Upper lobe of left lung (tissue), 6 donors: ENCODE measurements around the gene NXNL2. TPM values are rescaled to one million over a fixed set of nuclear protein-coding genes. Genes with fewer than 3 reads are reported as not detected.

ENCODE experiments used
- ATAC-seq, 2 donors: fragments of 200-7000 bp; cut with Tn5 transposase; one replicate each; pipeline ENCODE4 v1.9.1; 2022; ENCODE audit warnings: mild to moderate bottlenecking in 2 of 2, moderate library complexity in 2 of 2; ENCODE audit not compliant: low FRiP score in 2 of 2
- DNase-seq, 2 donors: peaks; one replicate each; pipeline ENCODE4 v3.0.0-alpha.2; 2019 to 2020
- H3K27ac ChIP-seq, 4 donors: fragments of 200-600 bp; sonication (generic); one replicate each; pipeline ENCODE4 v1.5.1; 2016 to 2019
- H3K27me3 ChIP-seq, 4 donors: fragments of 200-600 bp; sonication (generic); one replicate each; pipeline ENCODE4 v1.5.1; 2017 to 2019
- H3K36me3 ChIP-seq, 4 donors: fragments of 200-600 bp; sonication (generic); one replicate each; pipeline ENCODE4 v1.5.1; 2016 to 2019
- H3K4me1 ChIP-seq, 4 donors: fragments of 200-600 bp; sonication (generic); one replicate each; pipeline ENCODE4 v1.5.1; 2018 to 2019
- H3K4me3 ChIP-seq, 4 donors: fragments of 200-600 bp; sonication (generic); one replicate each; pipeline ENCODE4 v1.5.1; 2017 to 2019; ENCODE audit warnings: mild to moderate bottlenecking in 2 of 4, moderate library complexity in 1 of 4
- H3K9me3 ChIP-seq, 4 donors: fragments of 200-600 bp; sonication (generic); one replicate each; pipeline ENCODE4 v1.5.1; 2018 to 2019
- CTCF ChIP-seq, 6 experiments: fragments of 450-650 bp in 4 of 6; fragments of 200-600 bp in 2 of 6; sonication (generic) in 2 of 6; IDR thresholded peaks; one replicate each; pipeline ENCODE4 v1.5.1; 2016 to 2019; ENCODE audit warnings: antibody characterized with exemption in 6 of 6
- EP300 ChIP-seq, 4 donors: sonication (generic); formaldehyde crosslinking; IDR thresholded peaks; one replicate each; pipeline ENCODE4 v1.5.1; 2017; ENCODE audit warnings: antibody characterized with exemption in 4 of 4, control low read depth in 2 of 4
- POLR2A ChIP-seq, 4 donors: fragments of 450-650 bp; IDR thresholded peaks; one replicate each; pipeline ENCODE4 v1.5.1; 2016 to 2017; ENCODE audit warnings: antibody characterized with exemption in 4 of 4, mild to moderate bottlenecking in 2 of 4
- POLR2AphosphoS5 ChIP-seq, 2 donors: sonication (generic); formaldehyde crosslinking; IDR thresholded peaks; one replicate each; pipeline ENCODE4 v1.5.1; 2017; ENCODE audit warnings: antibody characterized with exemption in 2 of 2
- WGBS, 2 donors: methylation state at CpG; one replicate each; pipeline ENCODE4 v1.1.5; 2017 to 2018; 5-methylcytosine and 5-hydroxymethylcytosine counted together
- total RNA-seq, 6 donors: library from RNA; depleted of rRNA in 4 of 6; stranded (reverse); fragments of >200 nt in 4 of 6; gene quantifications; one replicate each; pipeline versions ENCODE4 v1.1.0 to v1.2.1, GENCODE V29; 2016 to 2021
- donor health status: DM: no; HTN: no; CAD: no; lungs with moderate emphysema.
- donor health status: DM: no; HTN: yes; CAD: no; lungs with severe emphysema.

The NXNL2 gene
- total RNA-seq, 6 donors from 2014 or later, result 0.37 to 4.2 (median 0.97) TPM; not detected in 2

DNA sequence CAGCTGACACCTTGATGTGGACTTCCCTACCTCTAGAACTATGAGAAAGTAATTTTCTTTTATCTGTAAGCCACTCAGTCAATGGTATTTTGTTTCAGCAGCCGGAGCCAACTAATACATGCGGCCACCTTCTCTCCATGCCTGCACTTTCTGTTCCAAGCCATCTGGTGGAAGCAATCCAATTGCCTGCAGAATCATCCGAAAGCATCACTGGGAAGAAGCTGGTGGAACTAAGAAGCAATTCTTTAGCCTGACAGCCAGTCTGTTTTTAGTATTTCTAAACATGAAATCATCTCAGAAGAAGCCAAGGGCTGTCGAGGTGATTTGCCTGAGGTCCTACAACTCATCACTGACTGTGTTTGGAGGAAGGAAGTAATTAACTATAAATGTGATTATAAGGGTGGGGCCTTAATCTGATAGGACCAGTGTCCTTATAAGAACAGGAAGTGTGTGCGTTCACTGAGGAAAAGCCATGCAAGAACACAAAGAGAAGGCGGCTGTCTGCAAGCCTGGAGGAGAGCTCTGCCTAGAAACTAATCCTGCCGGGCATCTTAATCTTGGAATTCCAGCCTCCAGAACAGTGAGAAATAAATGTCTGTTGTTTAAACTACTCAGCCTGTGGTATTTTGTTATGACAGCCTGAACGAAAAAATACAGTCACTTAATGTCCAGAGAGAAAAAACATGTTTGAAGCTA is 49.1 kb downstream of the NXNL2 start:
- TF ChIP-seq EP300 (IDR thresholded peaks at IDR 0.05), result no peak
- no peak for TF ChIP-seq POLR2AphosphoS5 (IDR thresholded peaks at IDR 0.05)
- TF ChIP-seq CTCF (IDR thresholded peaks at IDR 0.05), result no peak
- no peak for TF ChIP-seq POLR2A (IDR thresholded peaks at IDR 0.05)
- no peak overlapping the region for H3K27ac ChIP-seq
- no peaks in the 10 kb centered on the region for H3K9me3 ChIP-seq
- H3K27me3 ChIP-seq, result no peaks in the 10 kb centered on the region
- no peaks in the 10 kb centered on the region for H3K36me3 ChIP-seq
- DNase-seq (no peak), ATAC-seq (no peak)
- no peak overlapping the region for H3K4me3 ChIP-seq
- WGBS, 2 donors, result 32 to 39% methylated on average over 8 of the region's 8 CpGs
- peaks cover 0 to 11% (median 2%) of the 10 kb centered on the region in 4 donors for H3K4me1 ChIP-seq

GRCh38 chr9:88585426-88585825 is 50.4 kb downstream of the NXNL2 start:
- H3K27ac ChIP-seq, result no peak overlapping the region
- DNase-seq (no peak), ATAC-seq (no peak)
- TF ChIP-seq CTCF (IDR thresholded peaks at IDR 0.05), result no peak
- no peak for TF ChIP-seq EP300 (IDR thresholded peaks at IDR 0.05)
- no peak for TF ChIP-seq POLR2A (IDR thresholded peaks at IDR 0.05)
- TF ChIP-seq POLR2AphosphoS5 (IDR thresholded peaks at IDR 0.05), result no peak
- H3K4me1 ChIP-seq, result peaks cover 0 to 11% (median 2%) of the 10 kb centered on the region in 4 donors
- WGBS, 2 donors, result 76 to 87% methylated on average over 1 of the region's 1 CpG
- no peaks in the 10 kb centered on the region for H3K27me3 ChIP-seq
- no peaks in the 10 kb centered on the region for H3K9me3 ChIP-seq
- H3K4me3 ChIP-seq, result no peak overlapping the region
- H3K36me3 ChIP-seq, result no peaks in the 10 kb centered on the region

DNA sequence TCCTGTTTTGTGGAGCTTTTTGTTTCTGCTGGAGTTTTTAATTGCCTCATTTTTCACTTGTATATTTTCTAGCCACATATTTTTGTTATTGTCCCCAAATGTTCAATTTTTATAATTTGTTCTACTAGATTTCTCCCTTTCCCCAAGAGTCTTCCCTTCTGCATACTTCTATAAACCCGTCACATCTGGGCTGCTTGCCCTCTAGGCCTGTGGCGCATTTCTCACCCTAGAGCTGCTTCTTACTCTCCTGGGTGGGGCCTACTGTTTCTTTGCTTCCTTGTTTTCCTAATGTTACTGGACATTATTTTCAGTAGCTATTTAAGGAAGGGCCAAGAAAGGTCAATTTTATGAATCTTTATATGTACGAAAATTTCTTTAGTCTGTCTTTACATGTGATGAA is 51.5 kb downstream of the NXNL2 start:
- Histone ChIP-seq H3K27ac (no peak overlapping the region), H3K9me3 (no peaks in the 10 kb centered on the region), H3K27me3 (no peaks in the 10 kb centered on the region), H3K4me1 (peaks cover 0 to 11% (median 2%) of the 10 kb centered on the region in 4 donors), H3K36me3 (no peaks in the 10 kb centered on the region), H3K4me3 (no peak overlapping the region)
- WGBS, 2 donors, result 88 to 100% methylated on average over 3 of the region's 3 CpGs
- DNase-seq (no peak), ATAC-seq (no peak)
- no peak for TF ChIP-seq POLR2AphosphoS5 (IDR thresholded peaks at IDR 0.05)
- no peak for TF ChIP-seq EP300 (IDR thresholded peaks at IDR 0.05)
- no peak for TF ChIP-seq CTCF (IDR thresholded peaks at IDR 0.05)
- TF ChIP-seq POLR2A (IDR thresholded peaks at IDR 0.05), result no peak

DNA sequence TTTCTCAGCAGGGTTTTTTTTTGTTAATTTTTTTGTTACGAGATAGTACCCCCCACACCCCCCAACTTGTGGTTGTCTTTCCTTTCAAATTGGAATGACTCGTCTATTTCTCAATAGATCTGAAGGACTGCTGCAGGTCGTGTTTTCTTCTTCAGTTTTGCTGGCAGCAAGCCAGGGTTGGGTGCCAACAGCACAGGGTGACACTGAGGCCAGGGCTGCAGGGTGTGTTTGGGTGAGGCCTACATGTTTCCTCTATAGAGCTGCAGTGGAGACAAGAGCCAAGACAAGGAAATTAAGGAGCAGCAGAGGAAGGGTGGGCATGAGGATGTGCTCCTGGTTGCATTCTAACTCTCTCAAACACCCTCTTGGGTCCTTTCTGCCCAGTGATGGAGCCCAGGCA is 52.2 kb downstream of the NXNL2 start:
- H3K4me3 ChIP-seq, result no peak overlapping the region
- ATAC-seq (no peak), DNase-seq (no peak)
- H3K27ac ChIP-seq, result no peak overlapping the region
- no peaks in the 10 kb centered on the region for H3K36me3 ChIP-seq
- peaks cover 0 to 11% (median 2%) of the 10 kb centered on the region in 4 donors for H3K4me1 ChIP-seq
- 32 to 41% methylated on average over 3 of the region's 3 CpGs for WGBS, 2 donors
- H3K9me3 ChIP-seq, result no peaks in the 10 kb centered on the region
- no peak for TF ChIP-seq EP300 (IDR thresholded peaks at IDR 0.05)
- no peak for TF ChIP-seq POLR2AphosphoS5 (IDR thresholded peaks at IDR 0.05)
- no peak for TF ChIP-seq POLR2A (IDR thresholded peaks at IDR 0.05)
- TF ChIP-seq CTCF (IDR thresholded peaks at IDR 0.05), result no peak
- H3K27me3 ChIP-seq, result no peaks in the 10 kb centered on the region
